GM12865 (cell line): ENCODE measurements around the gene PLD1.

Experiments used
- DNase-seq: peaks from one replicate; pipeline ENCODE4 v3.0.0; 2010; ENCODE audit warnings: low read depth
- H3K4me3 ChIP-seq: 2 replicates; pipeline ENCODE4 v1.5.1; 2011; ENCODE audit warnings: mild to moderate bottlenecking, low read depth, low read length, control low read depth
- CTCF ChIP-seq: IDR thresholded peaks from 2 replicates; pipeline ENCODE4 v1.5.1; 2011; ENCODE audit warnings: low read length, control low read depth, low read depth, inconsistent platforms; ENCODE audit not compliant: insufficient read depth; ENCODE audit errors: missing control alignments

Gene PLD1

GRCh38 chr3:171672538-171672937 is 137.7 kb downstream of the PLD1 start:
- TF ChIP-seq CTCF = no peak
- H3K4me3 ChIP-seq = no peak overlapping the region
- DNase-seq = no peak

- TF ChIP-seq CTCF = no peak
- H3K4me3 ChIP-seq = no peak overlapping the region
- DNase-seq = no peak
These were observed 138.2 kb downstream of the PLD1 start for GRCh38 chr3:171672124-171672523.

GRCh38 chr3:171671709-171672108 is 138.6 kb downstream of the PLD1 start:
- DNase-seq = no peak
- TF ChIP-seq CTCF = no peak

GRCh38 chr3:171666516-171666915 is 143.8 kb downstream of the PLD1 start:
- no peak for DNase-seq
- TF ChIP-seq CTCF = no peak
- no peak overlapping the region for H3K4me3 ChIP-seq

More at GRCh38 chr3:171671709-171672108, 138.6 kb downstream of the PLD1 start:
- H3K4me3 ChIP-seq = no peak overlapping the region

- TF ChIP-seq CTCF = no peak
- no peak for DNase-seq
These were observed 146.5 kb downstream of the PLD1 start for GRCh38 chr3:171663805-171664204.

GRCh38 chr3:171661484-171661883 is 148.8 kb downstream of the PLD1 start:
- TF ChIP-seq CTCF = no peak
- DNase-seq = no peak

More at GRCh38 chr3:171663805-171664204, 146.5 kb downstream of the PLD1 start:
- H3K4me3 ChIP-seq = no peak overlapping the region

GRCh38 chr3:171660188-171660587 is 150.1 kb downstream of the PLD1 start:
- TF ChIP-seq CTCF = no peak
- H3K4me3 ChIP-seq = no peak overlapping the region
- no peak for DNase-seq

More at GRCh38 chr3:171661484-171661883, 148.8 kb downstream of the PLD1 start:
- no peak overlapping the region for H3K4me3 ChIP-seq
